ENCODE results near the gene SLC35E1. TPM values are rescaled to one million over a fixed set of nuclear protein-coding genes. Genes with fewer than 3 reads are reported as not detected.

Gene SLC35E1
- total RNA-seq, 2 experiments from 2014 or later = 72.3 to 76.3 TPM

- Mint-ChIP-seq H3K27ac (peak overlapping the region; percentile 7), H3K36me3 (ENCODE audit: low read depth) (peaks cover 19% of the 10 kb centered on the region), H3K9me3 (no peaks in the 10 kb centered on the region), H3K4me3 (no peak overlapping the region), H3K4me1 (ENCODE audit: low read depth) (peaks cover 91% of the 10 kb centered on the region), H3K27me3 (no peaks in the 10 kb centered on the region)
- TF ChIP-seq CTCF (IDR thresholded peaks at IDR 0.05) = no peak
- intact Hi-C loops (cut with DNase I, micrococcal nuclease) = no loop called here
- DNase-seq = no peak
- no peak for ATAC-seq (ENCODE audit: poor library complexity)
- H3K4me3 ChIP-seq (ENCODE audit: low read length) = no peak overlapping the region
- H3K36me3 ChIP-seq (ENCODE audit: insufficient read depth, low read length) = peaks cover 24% of the 10 kb centered on the region
- no peak overlapping the region for H3K27ac ChIP-seq (ENCODE audit: low read depth in 1 of 2, low read length in 2 of 2)
- no peaks in the 10 kb centered on the region for H3K9me3 ChIP-seq (ENCODE audit: control insufficient read depth in 1 of 2, insufficient read depth in 1 of 2, low read length in 2 of 2)
- POLR2A ChIA-PET = no interaction called here
- CTCF ChIA-PET = no interaction called here
- H3K27me3 ChIP-seq (ENCODE audit: control insufficient read depth in 1 of 2, insufficient read depth in 2 of 2, low read length in 2 of 2) = no peaks in the 10 kb centered on the region
- H3K4me1 ChIP-seq (ENCODE audit: insufficient read depth, low read length) = peaks cover 80% of the 10 kb centered on the region
These were observed 47.8 kb upstream of the SLC35E1 start for GRCh38 chr19:16620018-16620417.

- no peaks in the 10 kb centered on the region for H3K27me3 ChIP-seq (ENCODE audit: control insufficient read depth in 1 of 2, insufficient read depth in 2 of 2, low read length in 2 of 2)
- ATAC-seq (ENCODE audit: poor library complexity) (no peak), DNase-seq (no peak)
- H3K4me3 ChIP-seq (ENCODE audit: low read length) = no peak overlapping the region
- Mint-ChIP-seq H3K27ac (no peak overlapping the region), H3K4me1 (ENCODE audit: low read depth) (peaks cover 89% of the 10 kb centered on the region), H3K27me3 (no peaks in the 10 kb centered on the region), H3K4me3 (no peak overlapping the region), H3K36me3 (ENCODE audit: low read depth) (peaks cover 13% of the 10 kb centered on the region), H3K9me3 (no peaks in the 10 kb centered on the region)
- intact Hi-C loops (cut with DNase I, micrococcal nuclease) = no loop called here
- H3K27ac ChIP-seq (ENCODE audit: low read depth in 1 of 2, low read length in 2 of 2) = no peak overlapping the region
- peaks cover 20% of the 10 kb centered on the region for H3K36me3 ChIP-seq (ENCODE audit: insufficient read depth, low read length)
- ChIA-PET CTCF (no interaction called here), POLR2A (no interaction called here)
- TF ChIP-seq CTCF (IDR thresholded peaks at IDR 0.05) = no peak
- peaks cover 80% of the 10 kb centered on the region for H3K4me1 ChIP-seq (ENCODE audit: insufficient read depth, low read length)
- H3K9me3 ChIP-seq (ENCODE audit: control insufficient read depth in 1 of 2, insufficient read depth in 1 of 2, low read length in 2 of 2) = no peaks in the 10 kb centered on the region
These were observed 47.2 kb upstream of the SLC35E1 start for GRCh38 chr19:16619457-16619856.

GRCh38 chr19:16618248-16618647 lies 46.0 kb upstream of the SLC35E1 start:
- no peaks in the 10 kb centered on the region for H3K27me3 Mint-ChIP-seq
- Histone ChIP-seq H3K27ac (ENCODE audit: low read depth in 1 of 2, low read length in 2 of 2) (no peak overlapping the region), H3K27me3 (ENCODE audit: control insufficient read depth in 1 of 2, insufficient read depth in 2 of 2, low read length in 2 of 2) (no peaks in the 10 kb centered on the region), H3K4me1 (ENCODE audit: insufficient read depth, low read length) (peaks cover 87% of the 10 kb centered on the region), H3K9me3 (ENCODE audit: control insufficient read depth in 1 of 2, insufficient read depth in 1 of 2, low read length in 2 of 2) (no peaks in the 10 kb centered on the region), H3K4me3 (ENCODE audit: low read length) (no peak overlapping the region), H3K36me3 (ENCODE audit: insufficient read depth, low read length) (peaks cover 11% of the 10 kb centered on the region)
- intact Hi-C loops (cut with DNase I, micrococcal nuclease) = no loop called here
- peaks cover 89% of the 10 kb centered on the region for H3K4me1 Mint-ChIP-seq (ENCODE audit: low read depth)
- no peak overlapping the region for H3K27ac Mint-ChIP-seq
- H3K36me3 Mint-ChIP-seq (ENCODE audit: low read depth) = peaks cover 3% of the 10 kb centered on the region
- DNase-seq (no peak), ATAC-seq (ENCODE audit: poor library complexity) (no peak)
- CTCF ChIA-PET = interaction anchor here (0.5 kb wide), 1 partner anchor 319 kb away, joined by 4 read pairs; no protein-coding TSS in a partner anchor
- no peaks in the 10 kb centered on the region for H3K9me3 Mint-ChIP-seq
- no peak for TF ChIP-seq CTCF (IDR thresholded peaks at IDR 0.05)
- POLR2A ChIA-PET = interaction anchor here (0.7 to 0.9 kb wide), 2 partner anchors 34 to 69 kb away, joined by 3 read pairs; no protein-coding TSS in a partner anchor
- no peak overlapping the region for H3K4me3 Mint-ChIP-seq

Measured in CD4-positive, alpha-beta T cell (primary cell).